Testis (tissue), 2 donors: ENCODE measurements around the gene ZNF362.

ENCODE experiments used
- POLR2A ChIP-seq: fragments of 450-650 bp; IDR thresholded peaks from one replicate; pipeline ENCODE4 v1.6.1; 2017; ENCODE audit warnings: antibody characterized with exemption, mild to moderate bottlenecking, moderate library complexity
- TF ChIP-seq, protein P1 (sequence below), 3 experiments: fragments of 450-650 bp in 2 of 3; fragments of 200-600 bp in 1 of 3; sonication (generic) in 1 of 3; IDR thresholded peaks; one replicate each; pipeline ENCODE4 v1.5.1; 2016 to 2019; ENCODE audit warnings: antibody characterized with exemption in 3 of 3, mild to moderate bottlenecking in 2 of 3, moderate library complexity in 1 of 3

DNA sequence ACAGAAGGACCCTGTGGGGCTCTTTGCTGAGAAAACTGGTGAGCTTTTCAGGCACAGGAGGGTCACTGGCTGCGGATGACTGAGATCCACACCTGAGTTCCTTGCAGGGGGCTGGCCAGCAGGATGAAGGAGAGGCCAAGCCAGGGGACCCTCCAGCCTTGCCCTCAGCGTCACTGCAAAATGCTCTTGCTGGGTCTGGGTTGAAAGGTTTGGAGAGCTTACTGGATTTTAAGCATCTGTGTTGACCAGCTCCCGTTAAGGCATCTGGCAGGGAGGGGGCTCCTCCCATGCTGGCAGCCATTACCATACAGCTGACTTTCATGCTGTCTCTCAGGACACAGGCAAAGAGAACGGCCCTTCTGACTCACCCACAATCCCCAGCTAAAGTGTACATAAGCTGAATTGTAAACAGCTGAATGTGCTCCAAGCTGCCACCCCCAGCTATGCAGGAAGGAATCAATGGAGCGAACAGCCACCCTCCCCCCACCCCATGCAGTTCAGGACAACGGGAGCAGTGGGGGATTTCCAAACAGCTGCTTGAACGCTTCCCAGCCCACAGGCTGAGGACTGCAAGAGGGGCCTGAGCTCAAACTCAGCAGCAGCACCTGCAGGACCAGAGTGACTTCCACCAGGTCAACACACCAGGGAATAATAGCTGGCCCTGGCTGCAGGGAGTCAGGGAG is 85.9 kb downstream of the ZNF362 start:
- TF ChIP-seq, protein P1, sequence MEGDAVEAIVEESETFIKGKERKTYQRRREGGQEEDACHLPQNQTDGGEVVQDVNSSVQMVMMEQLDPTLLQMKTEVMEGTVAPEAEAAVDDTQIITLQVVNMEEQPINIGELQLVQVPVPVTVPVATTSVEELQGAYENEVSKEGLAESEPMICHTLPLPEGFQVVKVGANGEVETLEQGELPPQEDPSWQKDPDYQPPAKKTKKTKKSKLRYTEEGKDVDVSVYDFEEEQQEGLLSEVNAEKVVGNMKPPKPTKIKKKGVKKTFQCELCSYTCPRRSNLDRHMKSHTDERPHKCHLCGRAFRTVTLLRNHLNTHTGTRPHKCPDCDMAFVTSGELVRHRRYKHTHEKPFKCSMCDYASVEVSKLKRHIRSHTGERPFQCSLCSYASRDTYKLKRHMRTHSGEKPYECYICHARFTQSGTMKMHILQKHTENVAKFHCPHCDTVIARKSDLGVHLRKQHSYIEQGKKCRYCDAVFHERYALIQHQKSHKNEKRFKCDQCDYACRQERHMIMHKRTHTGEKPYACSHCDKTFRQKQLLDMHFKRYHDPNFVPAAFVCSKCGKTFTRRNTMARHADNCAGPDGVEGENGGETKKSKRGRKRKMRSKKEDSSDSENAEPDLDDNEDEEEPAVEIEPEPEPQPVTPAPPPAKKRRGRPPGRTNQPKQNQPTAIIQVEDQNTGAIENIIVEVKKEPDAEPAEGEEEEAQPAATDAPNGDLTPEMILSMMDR (IDR thresholded peaks at IDR 0.05): no peak
- TF ChIP-seq POLR2A: no peak
